HS-5 (cell line): Measurements from ENCODE around the gene ARPC2.

ENCODE experiments used
- DNase-seq: peaks from one replicate; pipeline ENCODE4 v3.0.0-alpha.2; 2012; ENCODE audit warnings: low read depth

Gene ARPC2

GRCh38 chr2:218255446-218255845, 38.5 kb downstream of the ARPC2 start:
- DNase-seq, result peak; percentile 90

- no peak for DNase-seq
Measured at GRCh38 chr2:218256612-218257350, 39.8 kb downstream of the ARPC2 start.

DNA sequence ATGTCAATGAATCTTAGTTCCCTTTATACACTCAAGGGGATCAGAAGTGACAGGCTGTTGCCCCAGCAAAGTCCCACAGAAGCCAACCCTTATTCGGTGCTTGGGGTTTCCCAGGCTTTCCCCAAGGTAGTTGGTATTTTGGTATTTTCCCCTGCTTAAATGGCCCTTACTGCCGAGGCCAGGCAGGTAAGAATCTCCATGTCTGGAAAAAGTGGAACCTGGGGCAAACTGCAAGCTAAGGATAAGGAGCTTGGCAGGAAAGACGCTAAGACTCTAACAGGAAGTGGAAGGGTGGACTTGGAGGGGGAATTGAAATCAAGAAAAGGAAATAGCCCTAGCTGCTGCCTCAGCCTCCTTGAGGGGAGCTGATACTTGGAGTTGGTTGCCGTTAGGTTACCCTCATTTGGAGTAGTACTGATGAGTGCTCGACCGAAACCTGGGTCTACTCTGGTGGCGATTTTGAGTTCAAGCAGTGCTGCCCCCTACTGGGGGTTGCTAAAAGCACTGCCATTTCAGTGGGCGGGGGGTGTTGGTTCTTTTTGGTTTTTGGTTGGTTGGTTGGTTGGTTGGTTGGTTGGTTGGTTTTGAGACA, 40.5 kb downstream of the ARPC2 start:
- DNase-seq, result no peak

DNA sequence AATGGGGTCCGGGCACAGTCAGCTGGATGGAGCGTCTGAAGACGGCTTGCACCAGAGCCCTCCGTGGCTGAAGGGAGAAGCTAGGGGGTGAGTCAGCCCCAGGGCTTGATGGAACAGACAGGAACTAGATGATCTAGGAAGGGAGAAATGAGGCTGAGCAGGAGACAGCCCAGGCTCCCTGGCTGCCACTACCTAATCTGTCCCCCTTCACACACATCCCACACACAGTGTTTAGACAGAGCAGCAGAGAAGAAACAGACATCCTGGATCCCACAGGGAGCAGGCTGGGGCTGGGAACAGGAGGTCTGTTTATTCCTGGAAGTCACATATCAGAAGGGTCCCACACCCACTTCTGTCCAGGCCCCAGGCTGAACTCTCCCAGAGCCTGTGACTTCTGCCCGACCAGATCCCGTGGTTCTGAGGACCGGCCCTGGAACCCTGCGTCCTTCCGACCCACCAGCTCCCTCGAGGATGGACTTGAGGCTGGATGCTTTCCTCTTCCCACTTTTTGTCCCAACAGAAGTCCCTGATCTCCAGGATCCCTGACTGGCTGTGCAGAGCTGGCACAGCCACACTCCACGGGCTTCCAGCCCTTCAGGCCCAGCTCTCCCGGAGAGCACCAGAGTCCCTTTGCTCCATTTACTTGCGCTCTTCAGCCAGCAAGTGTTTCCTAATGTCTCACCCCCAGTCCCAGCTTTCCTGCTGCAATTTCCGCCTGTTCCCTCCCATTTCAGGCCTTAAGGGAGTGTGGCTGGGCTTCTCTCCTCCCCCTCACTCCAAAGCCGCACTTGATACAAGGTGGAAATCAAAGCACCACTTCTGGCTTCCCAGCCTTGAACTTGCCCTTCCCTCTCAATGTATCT, 42.3 kb downstream of the ARPC2 start:
- no peak for DNase-seq

DNA sequence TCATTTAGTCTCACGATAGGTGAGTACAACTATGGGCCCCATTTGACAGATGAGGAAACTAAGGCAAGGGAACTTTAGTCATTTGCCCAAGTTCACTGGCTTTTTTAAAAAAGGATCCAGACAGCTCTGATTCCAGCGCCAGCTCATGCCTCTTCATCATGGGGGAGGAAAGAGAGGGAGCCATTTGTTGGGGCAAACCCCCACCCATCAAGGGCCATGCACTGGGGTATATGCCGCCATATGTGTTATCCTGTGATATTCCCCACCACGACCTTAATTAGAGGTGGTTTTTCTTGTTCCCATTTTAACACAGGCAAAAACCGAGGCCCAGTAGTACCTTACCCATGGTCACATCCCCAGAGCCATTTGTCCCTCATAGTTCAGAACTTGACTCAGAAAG, 43.2 kb downstream of the ARPC2 start:
- no peak for DNase-seq

DNA sequence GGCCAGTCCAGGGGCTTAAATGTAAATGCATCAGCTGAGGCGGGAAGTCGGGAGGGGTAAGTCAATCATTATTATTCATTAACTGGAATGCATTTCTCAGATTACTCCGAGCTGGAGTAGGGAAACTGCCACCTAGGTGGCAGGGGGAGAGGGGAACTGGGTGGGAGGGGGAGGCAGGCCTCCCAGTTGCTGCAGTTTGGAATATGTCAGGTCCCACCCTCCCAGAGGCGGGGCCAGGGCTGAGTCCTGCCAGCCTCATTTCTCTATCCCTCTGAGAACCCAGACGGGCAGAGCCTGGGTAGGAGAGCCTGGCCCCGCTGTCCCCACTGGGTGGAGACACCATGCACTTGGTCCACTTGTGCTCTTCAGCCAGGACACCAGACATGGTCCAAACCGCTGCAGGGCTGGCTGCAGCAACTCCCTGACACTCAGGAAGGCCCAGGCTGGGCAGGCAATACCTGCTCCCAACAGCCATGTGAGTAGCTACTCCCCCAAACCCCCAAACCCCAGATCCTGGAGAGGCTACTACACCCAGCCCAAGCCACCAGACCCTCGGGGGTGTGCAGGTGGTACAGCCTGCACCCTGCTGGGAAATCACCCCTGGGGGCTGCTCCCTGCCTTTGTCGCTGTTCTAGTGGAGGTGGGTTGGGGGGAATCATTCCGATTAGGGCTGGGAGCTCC, 43.9 kb downstream of the ARPC2 start, which contains the start of gene GPBAR1:
Gene GPBAR1, plus strand, starts transcription at position 274 of the 681 bp plus-strand sequence. CDS start 1,710 bp downstream, outside the sequence.
- DNase-seq, result no peak

- DNase-seq, result no peak
Measured at GRCh38 chr2:218261423-218262236, 44.6 kb downstream of the ARPC2 start.

- DNase-seq, result no peak
Measured at GRCh38 chr2:218262237-218262600, 45.2 kb downstream of the ARPC2 start.

- DNase-seq, result no peak
Measured at GRCh38 chr2:218262631-218263586, 45.9 kb downstream of the ARPC2 start.

DNA sequence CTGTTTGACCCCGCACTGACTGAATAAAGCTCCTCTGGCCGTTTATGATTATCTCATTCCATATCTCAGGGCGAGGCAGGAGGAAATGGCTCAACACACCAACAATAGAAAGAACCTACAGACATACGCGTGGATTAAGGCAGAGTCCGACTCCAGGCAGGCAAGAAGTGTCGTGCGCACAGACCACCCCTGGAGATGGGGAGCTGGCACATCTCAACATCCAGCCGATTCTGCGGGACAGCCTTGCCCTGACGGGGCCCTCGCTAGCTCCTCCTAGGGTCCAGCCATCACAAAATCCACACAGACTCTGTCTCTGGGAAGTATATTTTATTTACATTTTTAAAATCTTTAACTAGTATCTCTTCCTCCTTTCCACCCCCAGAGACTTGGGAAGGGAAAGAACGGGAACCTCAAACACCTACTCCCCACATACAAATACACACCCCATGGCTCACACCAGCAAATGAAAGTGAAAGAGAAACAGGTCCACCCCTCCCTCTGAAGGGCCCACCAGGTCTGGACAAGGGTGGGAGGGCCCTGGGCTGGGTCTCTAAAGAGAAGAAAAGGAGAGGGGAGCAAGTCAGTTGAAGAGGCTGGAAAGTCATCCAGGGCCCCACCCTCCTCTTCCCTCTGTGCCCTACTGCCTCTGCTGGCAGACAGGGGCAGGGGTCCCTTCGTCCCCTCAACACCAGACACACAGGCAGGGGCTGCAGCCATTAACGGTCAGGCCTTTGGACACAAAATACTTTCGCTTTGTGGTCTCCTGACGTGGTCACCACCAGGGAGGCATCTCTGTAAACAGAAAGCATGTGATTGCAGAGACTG, 47.0 kb downstream of the ARPC2 start:
- DNase-seq, result no peak

- no peak for DNase-seq
Measured at GRCh38 chr2:218264773-218265561, 48.0 kb downstream of the ARPC2 start.

- DNase-seq, result no peak
Measured at GRCh38 chr2:218265626-218266025, 48.6 kb downstream of the ARPC2 start.

GRCh38 chr2:218266316-218266979, 49.5 kb downstream of the ARPC2 start:
- DNase-seq, result no peak

DNA sequence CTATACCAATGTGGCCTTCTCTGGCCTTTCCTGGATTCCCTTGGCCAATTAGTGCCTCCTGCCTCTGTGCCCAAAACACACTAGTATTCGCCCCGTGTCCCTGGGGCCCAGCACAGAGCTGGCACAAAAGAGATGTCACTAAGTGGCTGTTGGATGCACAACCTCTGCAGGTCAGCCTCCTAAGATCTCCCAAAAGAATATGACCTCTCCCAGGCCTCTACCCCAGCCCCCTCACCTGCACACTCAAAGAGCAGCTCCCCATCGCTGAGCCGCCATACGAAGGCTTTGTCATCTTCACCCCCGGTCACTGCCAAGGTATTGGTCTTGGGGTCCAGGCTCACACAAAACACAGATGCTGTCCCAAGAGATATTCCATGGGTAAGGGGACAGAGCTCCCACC, 50.3 kb downstream of the ARPC2 start:
- no peak for DNase-seq

GRCh38 chr2:218269900-218270720, 53.1 kb downstream of the ARPC2 start, which contains the start of the genes AAMP and PNKD:
AAMP (minus strand) TSS chr2:218270137; CDS start chr2:218270086, 51 bp downstream.
PNKD (plus strand) TSS chr2:218270519; CDS start chr2:218270536, 17 bp downstream.
- peak; percentile 97 for DNase-seq

- DNase-seq, result no peak
Measured at GRCh38 chr2:218270721-218271486, 53.9 kb downstream of the ARPC2 start.
